Epithelial cell of proximal tubule (primary cell): Measurements from ENCODE around the gene HSPA9. TPM values are rescaled to one million over a fixed set of nuclear protein-coding genes. Genes with fewer than 3 reads are reported as not detected.
A peak's percentile ranks its signal among the peaks of the same experiment; 100 is the strongest.

Source experiments
- DNase-seq: peaks from one replicate; pipeline ENCODE4 v3.0.0-alpha.2; 2011; ENCODE audit warnings: low read depth
- H3K4me3 ChIP-seq: 2 replicates; pipeline ENCODE4 v1.5.1; 2011; ENCODE audit warnings: low read depth, mild to moderate bottlenecking, low read length
- total RNA-seq: library from RNA; depleted of rRNA; stranded (reverse); fragments of >200 nt; gene quantifications from 2 replicates; pipeline ENCODE4 v1.2.3, GENCODE V29; 2015
- TF ChIP-seq, protein P1 (sequence below): conservative IDR thresholded peaks from 2 replicates; pipeline ENCODE4 v1.5.1; 2012; ENCODE audit warnings: low read depth, mild to moderate bottlenecking, low read length

HSPA9 gene
- total RNA-seq, 1 donor from 2014 or later: 174 TPM

DNA sequence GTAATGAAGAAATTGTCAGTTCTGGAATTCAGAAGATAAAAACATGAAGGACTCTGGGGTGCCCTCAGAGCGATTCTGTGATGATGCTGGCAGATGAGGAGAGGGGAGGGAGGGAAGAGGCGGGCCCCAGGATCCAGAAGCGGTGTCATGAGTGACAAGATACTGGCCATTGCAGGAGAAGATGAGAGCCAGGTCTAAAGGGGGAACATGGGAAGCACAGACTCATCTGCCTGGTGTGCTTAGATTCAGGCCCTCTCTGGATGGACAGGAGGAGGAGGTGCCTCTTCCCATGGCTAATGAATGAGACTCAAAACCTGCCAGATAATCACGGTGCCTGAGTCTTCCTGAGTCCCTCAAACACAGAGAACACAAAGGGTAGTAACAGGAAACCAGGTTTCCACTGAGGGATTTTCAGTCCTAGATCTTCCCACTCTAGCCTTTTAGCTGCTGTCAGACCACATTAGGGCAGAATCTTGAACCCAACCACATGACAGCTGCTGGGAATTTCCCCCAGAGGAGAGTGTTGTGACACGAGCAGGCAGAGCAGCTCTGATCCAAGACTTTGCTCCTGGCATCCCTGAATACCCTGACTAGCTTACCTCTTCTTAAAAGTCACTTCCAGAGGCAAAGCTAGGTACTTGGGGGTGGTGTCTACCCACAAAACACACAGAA, 28.2 kb upstream of the HSPA9 start:
- TF ChIP-seq, protein P1, sequence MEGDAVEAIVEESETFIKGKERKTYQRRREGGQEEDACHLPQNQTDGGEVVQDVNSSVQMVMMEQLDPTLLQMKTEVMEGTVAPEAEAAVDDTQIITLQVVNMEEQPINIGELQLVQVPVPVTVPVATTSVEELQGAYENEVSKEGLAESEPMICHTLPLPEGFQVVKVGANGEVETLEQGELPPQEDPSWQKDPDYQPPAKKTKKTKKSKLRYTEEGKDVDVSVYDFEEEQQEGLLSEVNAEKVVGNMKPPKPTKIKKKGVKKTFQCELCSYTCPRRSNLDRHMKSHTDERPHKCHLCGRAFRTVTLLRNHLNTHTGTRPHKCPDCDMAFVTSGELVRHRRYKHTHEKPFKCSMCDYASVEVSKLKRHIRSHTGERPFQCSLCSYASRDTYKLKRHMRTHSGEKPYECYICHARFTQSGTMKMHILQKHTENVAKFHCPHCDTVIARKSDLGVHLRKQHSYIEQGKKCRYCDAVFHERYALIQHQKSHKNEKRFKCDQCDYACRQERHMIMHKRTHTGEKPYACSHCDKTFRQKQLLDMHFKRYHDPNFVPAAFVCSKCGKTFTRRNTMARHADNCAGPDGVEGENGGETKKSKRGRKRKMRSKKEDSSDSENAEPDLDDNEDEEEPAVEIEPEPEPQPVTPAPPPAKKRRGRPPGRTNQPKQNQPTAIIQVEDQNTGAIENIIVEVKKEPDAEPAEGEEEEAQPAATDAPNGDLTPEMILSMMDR: no peak
- H3K4me3 ChIP-seq: no peak overlapping the region
- DNase-seq: peak; percentile 41

DNA sequence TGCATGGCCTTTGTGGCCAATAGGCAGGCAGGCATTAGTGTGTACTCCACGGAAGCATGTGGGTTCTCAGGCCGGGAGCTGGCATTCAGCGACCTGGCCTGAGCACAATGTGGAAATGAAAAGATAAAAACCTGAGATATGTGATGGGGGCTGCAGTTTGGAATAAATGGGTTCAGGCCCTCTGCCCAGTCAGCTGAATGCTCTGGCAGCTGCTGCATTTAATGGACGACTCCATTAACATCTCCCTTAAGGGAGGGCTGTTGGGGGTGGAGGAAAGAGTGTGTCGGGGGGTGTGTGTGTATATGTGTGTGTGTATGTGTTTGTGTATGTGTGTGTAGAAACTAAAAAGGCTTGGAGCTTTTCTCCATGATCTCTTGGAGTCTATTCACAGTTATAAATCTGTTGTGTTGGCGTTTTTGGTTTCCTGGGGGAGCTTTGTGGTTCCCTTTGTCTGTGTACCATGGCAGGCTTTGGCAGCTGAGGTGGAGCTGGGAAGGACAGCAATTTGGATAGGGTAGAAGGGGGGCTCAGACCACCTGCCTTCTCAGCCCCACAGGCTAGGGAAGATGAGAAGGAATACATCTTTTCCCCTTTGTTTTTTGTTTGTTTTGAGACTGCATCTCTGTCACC, 27.3 kb upstream of the HSPA9 start:
- TF ChIP-seq, protein P1: no peak
- H3K4me3 ChIP-seq: no peak overlapping the region
- no peak for DNase-seq

DNA sequence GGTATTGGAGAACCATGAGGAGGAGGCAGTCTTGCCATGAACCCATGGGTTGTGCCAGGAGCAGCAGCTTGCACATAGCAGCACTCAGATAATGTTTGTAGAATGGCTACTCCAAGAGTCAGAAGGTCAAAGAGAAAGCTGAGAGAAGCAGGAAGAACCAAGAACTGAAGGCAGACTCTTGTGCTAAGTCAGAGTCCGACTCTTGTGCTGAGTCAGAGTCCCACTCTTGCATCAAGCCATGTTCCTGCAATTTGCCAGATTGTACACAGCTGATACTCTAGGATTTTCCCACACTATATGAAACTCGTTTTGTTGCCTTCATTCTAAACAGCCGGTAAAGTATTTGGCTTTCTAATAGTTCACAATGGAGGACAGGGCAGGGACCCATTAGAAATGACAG, 26.2 kb upstream of the HSPA9 start:
- H3K4me3 ChIP-seq: no peak overlapping the region
- DNase-seq: peak; percentile 44
- TF ChIP-seq, protein P1: no peak

DNA sequence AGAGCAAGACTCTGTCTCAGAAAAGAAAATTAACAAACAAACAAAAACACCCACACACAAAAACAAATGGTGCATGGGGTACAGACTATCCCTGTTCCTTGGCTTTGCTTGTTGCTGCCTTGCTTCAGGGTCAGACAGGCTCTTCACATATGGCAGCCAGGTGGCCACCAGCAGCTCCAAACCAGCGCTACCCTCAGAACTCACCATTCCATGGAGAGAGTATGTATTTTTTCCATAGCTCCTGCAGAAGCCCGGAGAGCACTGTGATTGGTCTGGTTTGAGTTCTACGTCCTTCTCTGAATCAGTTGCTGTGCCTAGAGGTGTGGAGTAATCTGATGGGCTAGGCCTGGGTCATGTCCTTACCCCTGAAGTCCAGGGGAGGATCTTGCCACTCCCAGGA, 25.2 kb upstream of the HSPA9 start:
- no peak overlapping the region for H3K4me3 ChIP-seq
- DNase-seq: no peak
- TF ChIP-seq, protein P1: no peak

DNA sequence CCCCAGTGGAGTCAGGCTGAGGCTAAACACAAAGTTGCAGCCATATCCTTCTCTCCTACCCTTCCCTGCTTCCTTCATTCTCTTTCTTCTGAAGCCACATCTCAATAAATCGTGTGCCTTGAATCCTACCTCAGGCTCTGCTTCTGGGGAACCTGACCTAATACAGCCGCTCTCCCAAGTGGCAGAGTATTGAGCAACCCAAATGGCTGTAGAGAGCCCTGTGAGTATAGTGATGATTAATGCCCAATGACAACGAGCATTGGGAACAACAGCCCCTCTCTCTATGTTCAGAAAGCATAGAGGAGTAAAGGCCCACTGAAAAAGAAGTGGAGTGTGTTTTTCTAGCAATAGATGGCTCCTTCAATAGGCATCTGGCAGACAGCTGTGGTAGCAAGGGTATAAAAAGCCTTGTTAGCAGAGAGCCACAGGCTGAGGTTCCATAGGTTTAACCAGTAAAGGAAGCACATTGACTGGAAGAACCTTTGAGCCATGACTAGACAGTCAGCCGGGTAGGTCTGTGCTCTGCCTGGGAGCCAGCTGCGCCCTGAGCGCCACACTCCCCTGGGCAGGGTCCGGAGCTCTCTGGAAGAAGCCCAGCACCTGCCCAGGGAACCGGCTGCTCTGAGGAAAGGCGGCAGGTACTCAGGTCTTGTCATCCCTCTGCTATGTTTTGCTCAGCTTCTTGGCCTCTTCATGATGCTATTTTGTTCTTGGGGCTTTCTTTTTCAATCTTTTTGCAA, 22.6 kb upstream of the HSPA9 start:
- DNase-seq: no peak
- no peak overlapping the region for H3K4me3 ChIP-seq
- TF ChIP-seq, protein P1: no peak

DNA sequence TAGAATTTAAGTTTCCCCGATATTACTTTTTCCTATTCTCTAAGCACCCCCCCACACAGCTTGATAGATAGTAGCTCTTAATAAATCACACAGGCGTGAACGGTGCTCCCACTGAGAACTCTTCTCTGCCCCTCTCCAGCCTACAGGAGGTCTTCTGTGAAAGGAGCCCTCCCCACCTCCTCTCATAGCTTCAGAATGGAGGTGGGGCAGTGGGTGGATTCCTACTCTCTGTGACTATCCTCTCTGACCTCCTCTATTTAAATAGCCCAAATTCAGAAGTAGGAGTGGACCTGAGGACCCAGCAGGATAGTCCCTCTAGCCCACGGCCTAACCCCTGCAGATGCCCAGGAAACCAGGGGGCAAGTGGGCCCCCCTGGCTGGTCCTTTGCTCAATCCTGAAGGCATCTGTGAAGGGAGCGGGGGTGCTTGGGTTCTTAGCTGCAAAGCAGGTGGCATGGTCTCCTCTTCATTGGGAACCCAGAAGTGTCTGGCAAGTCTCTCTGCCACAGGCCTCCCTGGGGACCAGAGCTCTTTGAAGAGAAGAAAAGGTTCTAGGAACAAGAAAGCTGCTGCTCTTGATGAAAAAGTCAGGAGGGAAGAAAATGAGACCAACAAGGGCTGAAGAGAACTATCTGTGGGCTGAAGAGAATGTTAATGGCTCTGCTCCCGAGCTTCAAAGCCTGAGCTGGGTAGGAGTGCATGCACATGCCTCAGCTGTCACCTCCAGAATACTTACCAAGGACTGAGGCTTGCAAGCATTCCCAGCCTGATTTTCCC, 21.1 kb upstream of the HSPA9 start:
- H3K4me3 ChIP-seq: no peak overlapping the region
- TF ChIP-seq, protein P1: no peak
- no peak for DNase-seq
